ENCODE measurements around the gene PNLIPRP2.

Gene PNLIPRP2

GRCh38 chr10:116626815-116627214 lies 6.1 kb downstream of the PNLIPRP2 start:
- FAIRE-seq (no peak), DNase-seq (ENCODE audit: insufficient read length, low spot score) (no peak)
- TF ChIP-seq POLR2A (IDR thresholded peaks at IDR 0.05; ENCODE audit: low read depth, low read length) = no peak

- FAIRE-seq (no peak), DNase-seq (ENCODE audit: insufficient read length, low spot score) (no peak)
- no peak for TF ChIP-seq POLR2A (IDR thresholded peaks at IDR 0.05; ENCODE audit: low read depth, low read length)
These were observed 6.7 kb downstream of the PNLIPRP2 start for GRCh38 chr10:116627386-116627933.

GRCh38 chr10:116629340-116629739 lies 8.6 kb downstream of the PNLIPRP2 start:
- no peak for DNase-seq (ENCODE audit: insufficient read length, low spot score)
- TF ChIP-seq POLR2A (IDR thresholded peaks at IDR 0.05; ENCODE audit: low read depth, low read length) = no peak
- no peak for FAIRE-seq

DNA sequence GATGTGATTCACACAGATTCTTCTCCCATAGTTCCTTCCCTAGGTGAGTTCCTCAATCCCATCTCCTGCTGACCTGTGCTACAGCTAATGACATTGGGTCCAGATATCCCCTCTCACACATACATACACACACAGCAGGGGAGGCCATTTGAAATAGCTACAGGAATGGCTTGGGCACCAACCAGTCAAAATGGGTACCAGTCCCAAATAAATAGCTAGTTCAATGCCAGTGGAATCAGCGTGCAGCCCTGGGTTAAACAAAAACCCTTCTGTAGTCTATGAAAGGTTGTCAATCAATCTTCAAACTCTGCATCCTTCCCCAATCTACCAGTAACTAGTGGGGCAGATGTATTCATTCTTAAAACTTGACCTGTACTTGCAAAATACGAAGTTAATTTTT lies 9.3 kb downstream of the PNLIPRP2 start:
- no peak for FAIRE-seq

GRCh38 chr10:116631871-116632295 lies 11.1 kb downstream of the PNLIPRP2 start:
- DNase-seq (ENCODE audit: insufficient read length, low spot score) (no peak), FAIRE-seq (no peak)
- no peak for TF ChIP-seq POLR2A (IDR thresholded peaks at IDR 0.05; ENCODE audit: low read depth, low read length)

More for the DNA sequence above, 9.3 kb downstream of the PNLIPRP2 start:
- TF ChIP-seq POLR2A (IDR thresholded peaks at IDR 0.05; ENCODE audit: low read depth, low read length) = no peak
- no peak for DNase-seq (ENCODE audit: insufficient read length, low spot score)

DNA sequence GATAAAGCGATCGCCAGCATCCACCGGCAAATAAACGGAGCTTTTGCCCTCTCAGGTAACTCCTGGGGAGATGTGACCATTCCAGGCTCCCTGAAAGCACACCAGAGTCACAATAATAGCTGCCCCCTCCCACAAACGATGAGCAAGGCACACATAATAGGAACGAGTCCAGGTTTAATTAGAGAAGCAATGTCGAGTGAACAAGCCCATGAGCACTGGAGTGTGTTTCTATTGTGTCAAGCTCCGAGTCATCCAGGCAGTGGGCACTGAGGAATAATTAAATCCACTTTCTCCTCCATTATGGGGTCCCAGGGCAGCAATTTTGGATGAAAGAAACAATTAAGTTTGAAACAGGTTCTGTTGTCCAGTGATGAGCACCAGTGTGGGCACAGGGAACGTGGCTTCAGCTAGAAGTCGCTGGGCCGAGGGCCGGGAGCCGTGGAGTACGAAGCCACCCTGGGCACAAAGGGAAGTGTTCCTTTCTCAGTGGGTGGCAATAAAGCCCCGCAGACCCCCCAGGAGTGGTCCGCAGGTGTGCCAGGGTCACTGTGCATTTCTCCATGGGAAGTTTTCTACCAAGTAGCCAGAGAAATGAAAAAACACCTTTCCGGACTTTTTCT lies 12.0 kb downstream of the PNLIPRP2 start:
- FAIRE-seq = no peak
- TF ChIP-seq POLR2A (IDR thresholded peaks at IDR 0.05; ENCODE audit: low read depth, low read length) = no peak
- no peak for DNase-seq (ENCODE audit: insufficient read length, low spot score)

DNA sequence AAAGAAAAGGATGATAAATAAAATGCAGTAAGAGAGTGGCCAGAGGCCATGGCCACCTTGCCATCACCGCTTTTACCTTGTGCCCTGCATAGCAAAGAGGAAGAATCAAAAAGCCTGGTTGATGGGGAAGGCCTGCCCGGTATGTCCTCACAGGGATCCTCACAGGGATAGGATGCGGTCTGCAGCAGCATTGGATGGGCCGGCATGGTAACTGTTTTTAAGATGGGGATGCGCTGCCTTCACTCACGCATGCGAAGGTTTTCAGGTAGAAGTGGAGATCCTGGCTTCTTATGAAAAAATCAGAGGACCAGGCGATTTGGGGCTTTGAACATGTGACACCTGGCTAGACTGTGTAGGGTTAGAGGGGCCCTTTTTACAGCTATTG lies 12.5 kb downstream of the PNLIPRP2 start:
- DNase-seq (ENCODE audit: insufficient read length, low spot score) (no peak), FAIRE-seq (no peak)
- no peak for TF ChIP-seq POLR2A (IDR thresholded peaks at IDR 0.05; ENCODE audit: low read depth, low read length)

DNA sequence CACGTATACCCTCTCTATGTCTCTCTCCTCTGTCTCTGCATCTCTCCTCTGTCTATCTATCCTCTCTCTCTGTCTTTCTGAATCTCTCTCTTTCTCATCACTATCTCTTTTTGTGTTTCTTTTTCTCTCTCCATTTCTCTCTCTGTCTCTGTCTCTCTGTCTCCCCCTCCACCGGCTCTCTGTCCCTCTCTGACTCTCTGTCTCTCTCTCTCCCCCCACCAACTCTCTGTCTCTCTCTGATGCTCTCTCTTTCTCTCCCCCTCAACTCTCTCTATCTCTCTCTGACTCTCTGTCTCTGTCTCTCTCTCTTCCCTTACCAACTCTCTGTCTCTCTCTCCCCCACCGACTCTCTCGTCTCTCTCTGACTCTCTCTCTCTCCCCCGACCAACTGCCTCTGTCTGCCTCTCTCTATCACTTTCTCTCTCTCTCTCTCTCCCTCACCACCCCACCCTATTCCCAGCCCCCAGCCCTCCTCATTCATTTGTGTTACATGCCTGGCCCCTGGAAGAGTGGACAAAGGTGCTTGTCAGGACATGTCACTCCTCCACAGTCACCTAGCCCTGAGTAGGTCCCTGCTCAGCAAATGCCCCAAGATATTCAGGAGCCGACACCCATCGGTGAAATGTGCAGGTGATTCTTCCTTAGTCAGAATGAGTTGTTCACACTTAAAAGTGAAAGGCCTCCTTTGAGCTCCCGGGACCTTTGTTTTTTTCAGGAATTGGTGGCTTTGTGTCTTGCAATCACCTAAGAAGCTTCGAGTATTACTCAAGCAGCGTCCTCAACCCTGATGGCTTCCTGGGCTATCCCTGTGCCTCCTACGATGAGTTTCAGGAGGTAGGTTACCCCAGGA lies 13.6 kb downstream of the PNLIPRP2 start:
- TF ChIP-seq POLR2A (IDR thresholded peaks at IDR 0.05; ENCODE audit: low read depth, low read length) = no peak
- no peak for FAIRE-seq
- no peak for DNase-seq (ENCODE audit: insufficient read length, low spot score)

DNA sequence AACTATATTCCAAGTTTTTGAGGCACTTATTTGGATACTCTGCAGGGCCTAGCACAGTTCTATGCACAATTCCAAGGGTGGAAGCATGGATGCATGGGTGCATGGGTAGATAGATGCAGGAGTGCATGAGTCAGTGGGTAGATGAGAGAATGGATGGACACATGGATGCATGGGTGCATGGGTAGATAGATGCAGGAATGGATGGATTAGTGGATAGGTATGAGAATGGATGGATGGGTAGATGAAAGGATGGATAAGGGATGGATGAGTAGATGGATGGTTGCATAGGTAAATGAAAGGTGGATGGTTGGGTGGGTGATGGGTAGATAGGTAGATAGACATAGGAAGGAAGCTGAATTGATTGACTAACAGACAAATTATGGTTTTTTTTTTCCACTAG lies 15.6 kb downstream of the PNLIPRP2 start:
- FAIRE-seq (no peak), DNase-seq (ENCODE audit: insufficient read length, low spot score) (no peak)
- TF ChIP-seq POLR2A (IDR thresholded peaks at IDR 0.05; ENCODE audit: low read depth, low read length) = no peak

DNA sequence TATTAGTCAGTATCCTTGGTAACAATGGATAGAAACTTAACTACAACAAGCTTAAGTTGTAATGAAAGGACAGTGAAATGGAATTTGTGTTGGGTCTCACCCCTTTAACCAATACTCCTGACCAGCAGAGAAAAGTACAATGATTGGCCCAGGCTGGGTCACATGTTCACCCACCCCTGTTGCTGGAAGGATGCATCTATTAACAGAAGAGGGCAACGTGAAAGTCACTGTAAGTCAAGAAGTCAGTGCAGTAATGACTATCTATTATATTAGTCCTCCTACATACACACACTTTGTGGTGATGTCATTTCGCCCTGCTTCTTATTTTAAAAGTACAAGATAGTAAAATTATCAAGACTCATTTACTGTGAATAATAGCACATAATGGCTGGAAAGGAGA lies 16.2 kb downstream of the PNLIPRP2 start:
- DNase-seq (ENCODE audit: insufficient read length, low spot score) (no peak), FAIRE-seq (no peak)
- no peak for TF ChIP-seq POLR2A (IDR thresholded peaks at IDR 0.05; ENCODE audit: low read depth, low read length)

GRCh38 chr10:116637830-116638229 lies 17.1 kb downstream of the PNLIPRP2 start:
- DNase-seq (ENCODE audit: insufficient read length, low spot score) (no peak), FAIRE-seq (no peak)
- no peak for TF ChIP-seq POLR2A (IDR thresholded peaks at IDR 0.05; ENCODE audit: low read depth, low read length)

- DNase-seq (ENCODE audit: insufficient read length, low spot score) (no peak), FAIRE-seq (no peak)
- TF ChIP-seq POLR2A (IDR thresholded peaks at IDR 0.05; ENCODE audit: low read depth, low read length) = no peak
These were observed 25.7 kb downstream of the PNLIPRP2 start for GRCh38 chr10:116646502-116646901.

DNA sequence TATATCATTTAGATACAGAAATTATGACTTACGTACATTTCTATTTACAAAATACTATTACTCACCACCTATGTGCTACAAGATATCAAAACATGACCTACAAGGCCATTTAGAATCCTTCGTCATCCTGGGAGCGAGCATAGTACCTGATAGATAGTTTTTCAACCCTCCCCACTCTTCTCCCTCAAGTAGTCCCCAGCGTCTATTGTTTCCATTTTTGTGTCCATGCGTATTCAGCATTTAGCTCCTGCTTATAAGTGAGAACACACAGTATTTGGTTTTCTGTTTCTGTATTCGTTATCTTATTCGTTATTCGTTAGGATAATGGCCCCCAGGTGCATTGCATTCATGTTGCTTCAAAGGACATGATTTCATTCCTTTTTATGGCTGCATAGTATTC lies 28.1 kb downstream of the PNLIPRP2 start:
- DNase-seq (ENCODE audit: insufficient read length, low spot score) = no peak
- TF ChIP-seq POLR2A (IDR thresholded peaks at IDR 0.05; ENCODE audit: low read depth, low read length) = no peak
- no peak for FAIRE-seq

- FAIRE-seq (no peak), DNase-seq (ENCODE audit: insufficient read length, low spot score) (no peak)
- TF ChIP-seq POLR2A (IDR thresholded peaks at IDR 0.05; ENCODE audit: low read depth, low read length) = no peak
These were observed 33.1 kb downstream of the PNLIPRP2 start for GRCh38 chr10:116653885-116654284.

GRCh38 chr10:116654816-116655215 lies 34.1 kb downstream of the PNLIPRP2 start:
- no peak for DNase-seq (ENCODE audit: insufficient read length, low spot score)
- FAIRE-seq = no peak
- no peak for TF ChIP-seq POLR2A (IDR thresholded peaks at IDR 0.05; ENCODE audit: low read depth, low read length)

Data from H54 (cell line).